MCF 10A (cell line): ENCODE results near the gene PER1. TPM values are rescaled to one million over a fixed set of nuclear protein-coding genes. Genes with fewer than 3 reads are reported as not detected.

Experiments
- BruUV-seq: library from RNA; stranded (reverse); fragments of 400-500 nt; replicated peaks from 2 replicates; lab custom pipeline; 2021; lab: Mats Ljungman, UMichigan
- CTCF ChIA-PET: fragments of 300-600 bp; sonication (Branson Sonifier 250); formaldehyde crosslinking; extraction: SDS; loops from one replicate; lab custom pipeline; 2021; ENCODE audit warnings: antibody characterized with exemption, inconsistent platforms; lab: Yijun Ruan, JAX
- POLR2A ChIA-PET: fragments of 300-600, 350-650 bp; sonication (Branson Sonifier 250); formaldehyde crosslinking; extraction: SDS; loops from one replicate; lab custom pipeline; 2020; ENCODE audit warnings: antibody characterized with exemption, inconsistent platforms; lab: Yijun Ruan, JAX
- DNase-seq: peaks from one replicate; pipeline ENCODE4 v3.0.0-alpha.2; 2018; ENCODE audit not compliant: unreplicated experiment
- H3K27ac Mint-ChIP-seq: one replicate; pipeline ENCODE4 v1.8.0; 2022; ENCODE audit warnings: mild to moderate bottlenecking, low read depth, mixed read lengths; ENCODE audit not compliant: unreplicated experiment
- H3K27me3 Mint-ChIP-seq: one replicate; pipeline ENCODE4 v1.8.0; 2022; ENCODE audit warnings: mixed read lengths; ENCODE audit not compliant: insufficient read depth, unreplicated experiment
- H3K36me3 Mint-ChIP-seq: one replicate; pipeline ENCODE4 v1.8.0; 2022; ENCODE audit warnings: mild to moderate bottlenecking, moderate library complexity, mixed read lengths; ENCODE audit not compliant: insufficient read depth, unreplicated experiment
- H3K4me1 Mint-ChIP-seq: one replicate; pipeline ENCODE4 v1.8.0; 2022; ENCODE audit warnings: mixed read lengths; ENCODE audit not compliant: insufficient read depth, unreplicated experiment
- H3K4me3 Mint-ChIP-seq: one replicate; pipeline ENCODE4 v1.8.0; 2022; ENCODE audit warnings: mild to moderate bottlenecking, moderate library complexity, mixed read lengths; ENCODE audit not compliant: unreplicated experiment
- H3K9me3 Mint-ChIP-seq: one replicate; pipeline ENCODE4 v1.8.0; 2022; ENCODE audit warnings: mixed read lengths; ENCODE audit not compliant: unreplicated experiment
- CTCF ChIP-seq: fragments of 200-600 bp; IDR thresholded peaks from one replicate; pipeline ENCODE4 v1.8.0; 2022; ENCODE audit warnings: antibody characterized with exemption, mild to moderate bottlenecking; ENCODE audit not compliant: unreplicated experiment
- intact Hi-C: fragments of 100-400 bp; cut with micrococcal nuclease; formaldehyde crosslinking; loops from 2 replicates; pipeline ENCODE4 v1.14.1; 2022
- total RNA-seq: library from RNA; stranded (reverse); gene quantifications from 2 replicates; pipeline ENCODE4 v1.2.3, GENCODE V29; 2022

Gene PER1
- total RNA-seq, 1 experiment from 2014 or later, result 190 TPM

GRCh38 chr17:8128125-8128784, 23.9 kb downstream of the PER1 start:
- no peak for TF ChIP-seq CTCF
- no peaks in the 10 kb centered on the region for H3K27me3 Mint-ChIP-seq
- no peak overlapping the region for H3K27ac Mint-ChIP-seq
- no peak for DNase-seq
- H3K4me1 Mint-ChIP-seq, result peaks cover 41% of the 10 kb centered on the region
- no TSS peak for BruUV-seq
- ChIA-PET CTCF (interaction anchor here (0.7 to 2.3 kb wide), 4 partner anchors 10 to 541 kb away, joined by 3 to 7 read pairs (median 6); no protein-coding TSS in a partner anchor), POLR2A (interaction anchor here (19.5 kb wide), 1 partner anchor 26 kb away, joined by 429 read pairs; the partner anchor contains the start of gene PER1)
- intact Hi-C loops, result no loop called here
- H3K36me3 Mint-ChIP-seq, result peaks cover 21% of the 10 kb centered on the region
- H3K4me3 Mint-ChIP-seq, result no peak overlapping the region
- no peaks in the 10 kb centered on the region for H3K9me3 Mint-ChIP-seq

GRCh38 chr17:8126491-8127066, 25.6 kb downstream of the PER1 start:
- Mint-ChIP-seq H3K4me3 (peak overlapping the region; percentile 86), H3K36me3 (peaks cover 21% of the 10 kb centered on the region), H3K4me1 (peaks cover 35% of the 10 kb centered on the region), H3K9me3 (no peaks in the 10 kb centered on the region), H3K27me3 (no peaks in the 10 kb centered on the region), H3K27ac (peak overlapping the region; percentile 46)
- no peak for TF ChIP-seq CTCF
- peak; percentile 38 for DNase-seq
- ChIA-PET POLR2A (interaction anchor here (0.6 to 2.2 kb wide), 17 partner anchors 13 to 251 kb away, joined by 3 to 51 read pairs (median 5); partner anchors contain the start of genes ALOX12B, BORCS6 and PER1), CTCF (interaction anchor here (0.8 to 1.2 kb wide), 3 partner anchors 12 to 32 kb away, joined by 4 to 7 read pairs (median 4); no protein-coding TSS in a partner anchor)
- no TSS peak for BruUV-seq
- intact Hi-C loops, result no loop called here

- BruUV-seq, result no TSS peak
- Mint-ChIP-seq H3K27me3 (no peaks in the 10 kb centered on the region), H3K9me3 (no peaks in the 10 kb centered on the region), H3K4me1 (peaks cover 37% of the 10 kb centered on the region), H3K27ac (peak overlapping the region; percentile 46), H3K4me3 (peak overlapping the region; percentile 86), H3K36me3 (peaks cover 22% of the 10 kb centered on the region)
- POLR2A ChIA-PET, result interaction anchor here (0.6 to 2.2 kb wide), 12 partner anchors 13 to 97 kb away, joined by 3 to 51 read pairs (median 6); partner anchors contain the start of genes ALOX12B, BORCS6 and PER1
- CTCF ChIA-PET, result no interaction called here
- intact Hi-C loops, result no loop called here
- TF ChIP-seq CTCF, result no peak
- DNase-seq, result peak; percentile 47
Observed at GRCh38 chr17:8125947-8126490, 26.2 kb downstream of the PER1 start.
